Epithelial cell of prostate (primary cell): ENCODE results near the gene TIMM23B.
"Not testable (repeated sequence)": the region's sequence is repeated elsewhere in the genome, so short reads cannot be mapped to it uniquely, and the experiment has no call there.

Experiments used
- DNase-seq: peaks from one replicate; pipeline ENCODE4 v3.0.0-alpha.2; 2011; ENCODE audit warnings: low read depth, low spot score
- H3K27ac ChIP-seq: fragments of 450-650 bp; 2 replicates; pipeline ENCODE4 v1.5.1; 2017; ENCODE audit warnings: mild to moderate bottlenecking

TIMM23B gene

GRCh38 chr10:49972094-49972493, 30.2 kb downstream of the TIMM23B start:
- DNase-seq, H3K27ac ChIP-seq: not testable (repeated sequence)

- H3K27ac ChIP-seq, DNase-seq: not testable (repeated sequence)
Measured at GRCh38 chr10:49977756-49978155, 35.9 kb downstream of the TIMM23B start.

- not testable (repeated sequence) for H3K27ac ChIP-seq, DNase-seq
Measured at GRCh38 chr10:49987207-49987606, 45.4 kb downstream of the TIMM23B start.

GRCh38 chr10:49988376-49988775, 46.5 kb downstream of the TIMM23B start, which contains the start of gene AGAP6:
AGAP6 (plus strand) TSS chr10:49988406; CDS start chr10:49988716, 310 bp downstream.
- not testable (repeated sequence) for DNase-seq, H3K27ac ChIP-seq

GRCh38 chr10:49995321-49995720, 53.5 kb downstream of the TIMM23B start:
- not testable (repeated sequence) for DNase-seq, H3K27ac ChIP-seq

- DNase-seq, H3K27ac ChIP-seq: not testable (repeated sequence)
Measured at GRCh38 chr10:50014024-50014423, 72.2 kb downstream of the TIMM23B start.

GRCh38 chr10:50015596-50016220, 73.9 kb downstream of the TIMM23B start:
- not testable (repeated sequence) for DNase-seq, H3K27ac ChIP-seq

GRCh38 chr10:50016926-50017325, 75.1 kb downstream of the TIMM23B start:
- not testable (repeated sequence) for H3K27ac ChIP-seq, DNase-seq

GRCh38 chr10:50017646-50018045, 75.8 kb downstream of the TIMM23B start:
- not testable (repeated sequence) for DNase-seq, H3K27ac ChIP-seq

- DNase-seq, H3K27ac ChIP-seq: not testable (repeated sequence)
Measured at GRCh38 chr10:50019279-50019678, 77.4 kb downstream of the TIMM23B start.

GRCh38 chr10:50020451-50021024, 78.7 kb downstream of the TIMM23B start:
- DNase-seq, H3K27ac ChIP-seq: not testable (repeated sequence)

- no peak overlapping the region for H3K27ac ChIP-seq
- no peak for DNase-seq
Measured at GRCh38 chr10:50021646-50022045, 79.8 kb downstream of the TIMM23B start.
